HG02759 (cell line): ENCODE measurements around the gene HOXC12.

Experiments
- ATAC-seq: cut with Tn5 transposase; IDR thresholded peaks from one replicate; pipeline ENCODE4 v1.9.1; 2021; ENCODE audit warnings: mild to moderate bottlenecking, moderate library complexity; ENCODE audit not compliant: unreplicated experiment

HOXC12 gene

DNA sequence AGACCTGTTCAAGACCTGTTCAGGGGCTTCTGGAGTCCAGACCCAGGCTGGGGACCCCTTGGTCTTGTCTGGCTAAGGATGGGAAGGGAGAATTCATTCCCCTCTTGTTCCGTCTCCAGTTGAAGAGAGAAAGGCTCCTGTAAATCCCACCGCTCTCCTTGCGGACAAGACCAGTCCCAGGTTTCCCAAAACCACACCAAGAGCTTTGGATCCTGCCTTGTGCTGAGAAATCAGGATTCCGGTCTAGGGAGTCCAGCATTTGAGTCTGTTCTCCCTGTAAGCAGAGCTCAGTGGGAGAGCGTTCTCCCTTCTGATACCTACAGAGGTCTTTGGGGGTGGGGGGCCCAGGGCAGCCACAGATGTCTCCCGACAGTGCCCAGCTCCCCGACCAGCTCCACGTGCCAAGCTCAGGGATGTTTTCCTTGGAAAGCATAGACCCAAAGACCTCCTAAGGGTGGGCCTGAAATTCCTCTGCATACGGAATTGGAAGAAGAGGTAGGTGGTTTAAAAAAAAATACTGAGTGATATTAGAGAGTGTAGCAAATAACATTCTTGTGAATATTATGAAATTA lies 14.2 kb upstream of the HOXC12 start:
- ATAC-seq: no peak

DNA sequence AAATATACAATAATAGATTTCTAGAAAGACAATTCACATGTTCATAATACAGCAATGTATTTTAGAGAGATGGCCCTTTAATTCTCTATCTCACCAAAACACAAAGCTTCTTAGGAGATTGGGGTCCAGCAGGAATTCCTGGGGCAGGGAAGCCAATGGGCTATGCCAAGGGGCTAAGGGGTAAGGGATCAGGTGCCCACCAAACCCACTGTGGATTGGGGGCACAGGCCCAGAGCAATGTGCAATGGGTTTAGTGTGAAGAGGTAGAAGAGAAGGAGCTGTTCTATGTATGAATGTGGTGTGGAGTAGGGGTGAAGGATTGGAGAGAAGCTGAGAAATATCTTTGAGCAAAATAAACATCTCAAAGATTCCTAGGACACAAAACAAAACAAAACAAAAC lies 13.5 kb upstream of the HOXC12 start:
- no peak for ATAC-seq

DNA sequence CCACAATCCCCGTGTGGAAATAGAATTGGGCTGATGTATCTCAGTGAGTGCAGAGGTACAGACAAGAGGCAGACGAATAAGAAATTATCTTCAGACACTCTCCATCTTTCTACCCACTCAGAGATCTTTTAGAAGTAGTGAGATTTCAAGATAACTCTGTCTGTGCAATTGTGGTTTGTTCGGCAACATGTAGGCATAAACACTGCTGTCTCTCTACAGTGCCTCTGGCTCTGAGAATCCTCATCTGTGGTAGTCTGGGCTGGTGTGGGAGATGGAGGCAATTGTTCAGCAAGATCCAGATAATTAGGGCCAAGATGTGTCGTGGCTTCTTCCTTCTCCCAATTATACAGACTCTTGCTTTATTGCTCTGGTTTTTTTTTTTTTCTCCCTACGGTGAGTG lies 13.0 kb upstream of the HOXC12 start:
- ATAC-seq: no peak

DNA sequence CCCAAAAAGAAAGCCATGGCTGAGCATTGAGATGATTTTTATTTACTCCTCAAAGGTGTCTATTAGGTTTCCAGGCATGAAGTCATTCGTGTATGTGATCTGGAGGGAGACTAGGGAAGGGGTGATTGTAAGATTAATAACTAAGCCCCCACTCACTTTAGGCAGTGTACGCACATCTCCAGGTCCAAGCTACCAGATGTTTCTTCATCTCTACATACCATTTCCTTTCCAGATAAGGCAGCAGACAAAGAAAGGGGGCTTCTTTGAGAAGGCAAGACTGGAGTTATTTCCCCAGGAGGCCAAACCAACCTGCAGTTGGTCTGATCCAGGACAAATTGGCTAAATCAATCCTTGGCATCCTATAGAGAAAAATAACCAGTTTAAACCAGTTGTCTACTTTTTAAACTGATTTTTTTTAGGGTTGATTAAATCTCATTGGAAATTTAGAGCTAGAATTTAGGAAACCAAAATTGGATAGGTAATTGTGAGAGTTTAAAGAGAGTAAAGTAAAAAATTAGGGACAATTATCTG lies 12.2 kb upstream of the HOXC12 start:
- no peak for ATAC-seq

DNA sequence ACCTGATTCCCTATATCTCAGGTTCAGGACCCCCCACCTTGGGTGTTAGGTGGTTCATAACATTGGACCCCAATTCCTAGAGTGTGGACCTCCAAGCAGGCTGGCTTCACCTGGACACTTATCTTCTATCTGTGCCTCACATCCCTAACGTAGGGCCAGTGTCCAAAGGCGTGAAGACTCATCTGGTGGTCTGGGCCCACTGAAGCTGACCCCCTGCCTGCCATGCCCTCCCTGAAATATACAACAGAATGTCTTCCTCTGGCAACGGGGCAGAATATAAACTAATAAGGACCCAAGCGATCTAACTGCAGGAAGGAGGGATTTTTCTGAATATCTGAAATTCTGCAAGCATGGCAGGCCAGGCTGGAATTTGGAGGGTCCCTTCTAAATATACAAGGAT lies 10.5 kb upstream of the HOXC12 start:
- ATAC-seq: no peak

DNA sequence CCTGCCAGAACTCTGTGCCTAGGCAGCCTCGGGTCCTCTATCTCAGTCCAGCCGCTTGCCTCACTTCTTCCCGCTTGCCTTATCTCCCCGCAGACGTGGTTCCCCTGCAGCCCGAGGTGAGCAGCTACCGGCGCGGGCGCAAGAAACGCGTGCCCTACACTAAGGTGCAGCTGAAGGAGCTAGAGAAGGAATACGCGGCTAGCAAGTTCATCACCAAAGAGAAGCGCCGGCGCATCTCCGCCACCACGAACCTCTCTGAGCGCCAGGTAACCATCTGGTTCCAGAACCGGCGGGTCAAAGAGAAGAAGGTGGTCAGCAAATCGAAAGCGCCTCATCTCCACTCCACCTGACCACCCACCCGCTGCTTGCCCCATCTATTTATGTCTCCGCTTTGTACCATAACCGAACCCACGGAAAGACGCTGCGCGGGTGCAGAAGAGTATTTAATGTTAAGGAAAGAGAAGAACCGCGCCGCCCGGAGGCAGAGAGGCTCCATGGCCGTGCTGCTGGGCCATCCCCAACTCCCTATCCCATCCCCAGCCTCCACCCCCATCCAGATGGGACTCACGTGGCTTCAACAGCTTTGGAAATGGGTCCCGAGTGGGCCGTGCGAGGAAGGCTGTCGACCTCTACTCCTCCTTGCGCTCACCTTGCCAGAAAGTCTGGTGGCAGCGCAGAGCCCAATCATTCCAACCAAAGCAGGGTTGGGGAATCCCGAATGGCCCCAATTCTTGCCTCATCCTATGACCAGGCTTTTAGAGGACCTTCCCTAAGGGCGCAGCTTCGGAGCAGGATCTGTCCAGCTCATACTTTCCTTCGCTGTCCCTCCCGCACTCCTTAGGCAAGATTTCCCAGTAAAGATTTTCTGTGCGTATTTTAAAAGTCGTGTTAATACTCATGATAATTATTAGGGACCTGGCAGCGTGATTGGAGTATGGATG lies 9.5 kb upstream of the HOXC12 start:
- no peak for ATAC-seq

DNA sequence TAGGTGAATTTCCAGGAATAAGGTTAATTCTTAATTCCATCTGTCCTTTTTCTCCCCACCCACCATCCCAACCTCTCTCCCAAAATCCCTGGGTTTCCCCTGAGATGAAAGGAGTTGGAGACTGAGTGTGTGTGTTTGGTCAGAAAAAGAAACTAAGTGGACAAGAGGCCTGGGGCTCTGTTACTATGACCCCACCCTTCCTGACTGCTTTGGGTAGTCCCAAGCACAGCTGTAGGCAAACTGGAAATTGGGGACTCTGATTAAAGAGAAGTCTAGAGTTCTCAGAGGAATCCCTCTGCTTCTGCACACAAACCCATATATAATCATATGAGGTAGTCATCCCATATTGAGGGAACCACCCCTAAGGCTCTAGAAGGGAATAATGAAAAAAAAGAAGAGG lies 7.0 kb upstream of the HOXC12 start:
- ATAC-seq: no peak

DNA sequence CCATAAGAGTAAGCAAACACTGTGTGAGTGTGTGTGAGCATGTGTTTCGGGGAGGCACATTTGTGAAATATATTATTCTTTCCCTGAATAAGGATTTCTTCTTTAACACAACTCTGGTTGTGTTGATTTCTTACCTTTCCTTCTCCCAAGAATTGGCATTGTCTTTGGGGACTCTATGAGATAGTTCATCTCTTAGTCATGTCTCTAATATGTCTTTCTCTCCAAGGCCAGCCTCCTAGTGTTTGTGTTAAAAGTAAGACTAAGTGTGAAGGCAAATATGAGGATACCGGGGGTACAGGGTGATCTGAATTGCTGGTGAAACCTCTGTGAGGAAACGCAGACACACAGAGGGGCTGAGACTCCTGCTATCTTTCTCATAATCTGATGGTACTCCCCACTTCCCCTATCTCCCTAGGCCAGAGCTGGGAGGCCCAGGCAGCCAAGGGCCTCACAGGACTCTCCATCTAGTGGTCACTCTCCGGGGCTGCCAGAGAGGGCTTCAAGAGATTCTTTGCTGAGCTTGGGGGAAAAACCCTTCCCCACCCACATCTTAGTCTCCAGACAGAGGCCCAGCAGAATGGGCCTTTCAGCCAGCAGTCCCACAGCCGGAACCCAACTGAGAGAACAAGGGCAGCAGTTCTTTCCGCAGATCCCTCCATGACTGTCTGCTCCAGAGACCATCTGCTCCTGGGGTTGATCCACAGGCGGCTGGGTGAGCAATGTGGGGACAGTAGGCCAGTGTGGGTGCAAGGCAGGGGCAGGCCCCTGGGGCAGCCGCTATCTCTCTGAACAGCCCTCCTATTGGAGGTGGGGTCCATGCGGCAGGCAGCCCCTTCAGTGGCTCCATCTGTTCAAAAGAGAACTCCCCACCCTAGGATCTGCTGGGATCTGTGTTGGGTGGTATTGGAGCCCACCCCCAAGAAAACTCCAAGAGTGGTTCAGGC lies 5.8 kb upstream of the HOXC12 start:
- ATAC-seq: no peak

DNA sequence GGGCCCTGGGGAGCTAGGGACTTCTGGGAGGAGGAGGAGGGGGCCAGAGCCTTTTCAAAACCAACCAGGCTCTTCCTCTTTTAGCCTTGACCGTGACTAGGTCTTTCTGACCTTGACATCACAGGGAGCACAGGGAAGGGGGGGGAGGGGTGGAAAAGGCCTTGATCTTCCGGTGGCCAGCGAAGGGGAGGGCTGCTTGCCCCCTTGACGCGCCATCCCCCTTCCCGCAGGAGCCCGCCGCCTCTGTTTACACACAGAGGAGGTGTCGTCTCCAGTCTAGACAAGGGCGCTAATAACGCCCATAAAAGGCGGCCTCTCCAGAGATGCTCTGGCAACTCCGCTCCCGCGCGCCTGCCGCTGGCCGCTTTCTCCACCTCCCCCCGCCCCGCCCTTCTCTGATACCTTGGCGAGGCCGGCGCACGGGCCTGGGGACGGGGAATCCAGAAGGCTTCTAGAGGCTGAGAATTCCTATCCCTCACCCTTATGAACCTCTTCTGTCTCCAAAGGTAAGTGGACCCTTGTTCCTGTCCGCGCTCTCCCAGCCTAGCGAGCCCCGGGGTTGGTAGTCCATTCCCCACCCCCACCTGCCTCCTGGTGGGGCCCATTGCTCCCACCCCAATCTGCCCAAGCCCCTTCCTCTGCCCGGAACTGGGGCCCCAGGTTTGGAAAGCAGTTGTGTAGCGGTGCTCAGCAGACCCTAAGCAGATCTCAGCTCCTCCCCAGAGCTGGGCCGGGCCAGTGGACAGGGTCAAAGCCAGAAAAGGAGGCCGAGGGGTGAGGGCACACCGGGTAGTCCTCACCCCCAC lies 4.9 kb upstream of the HOXC12 start:
- ATAC-seq: no peak

DNA sequence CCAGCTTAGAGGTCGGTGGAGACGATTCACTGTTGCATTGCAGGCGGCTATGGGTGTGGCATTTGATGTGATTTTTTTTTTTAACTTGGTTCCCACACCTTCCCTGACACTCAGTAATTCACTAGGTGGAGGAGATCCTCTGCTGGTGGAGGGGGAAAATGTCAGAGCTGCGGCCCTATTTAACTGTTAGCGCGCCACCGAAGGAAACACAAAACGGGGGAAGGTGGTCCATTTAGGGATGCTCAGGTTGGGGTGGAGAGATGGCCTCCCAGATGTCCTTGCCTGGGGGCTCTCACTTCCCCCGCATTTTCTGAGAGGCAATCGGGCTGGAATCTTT lies 4.3 kb upstream of the HOXC12 start:
- ATAC-seq: no peak

DNA sequence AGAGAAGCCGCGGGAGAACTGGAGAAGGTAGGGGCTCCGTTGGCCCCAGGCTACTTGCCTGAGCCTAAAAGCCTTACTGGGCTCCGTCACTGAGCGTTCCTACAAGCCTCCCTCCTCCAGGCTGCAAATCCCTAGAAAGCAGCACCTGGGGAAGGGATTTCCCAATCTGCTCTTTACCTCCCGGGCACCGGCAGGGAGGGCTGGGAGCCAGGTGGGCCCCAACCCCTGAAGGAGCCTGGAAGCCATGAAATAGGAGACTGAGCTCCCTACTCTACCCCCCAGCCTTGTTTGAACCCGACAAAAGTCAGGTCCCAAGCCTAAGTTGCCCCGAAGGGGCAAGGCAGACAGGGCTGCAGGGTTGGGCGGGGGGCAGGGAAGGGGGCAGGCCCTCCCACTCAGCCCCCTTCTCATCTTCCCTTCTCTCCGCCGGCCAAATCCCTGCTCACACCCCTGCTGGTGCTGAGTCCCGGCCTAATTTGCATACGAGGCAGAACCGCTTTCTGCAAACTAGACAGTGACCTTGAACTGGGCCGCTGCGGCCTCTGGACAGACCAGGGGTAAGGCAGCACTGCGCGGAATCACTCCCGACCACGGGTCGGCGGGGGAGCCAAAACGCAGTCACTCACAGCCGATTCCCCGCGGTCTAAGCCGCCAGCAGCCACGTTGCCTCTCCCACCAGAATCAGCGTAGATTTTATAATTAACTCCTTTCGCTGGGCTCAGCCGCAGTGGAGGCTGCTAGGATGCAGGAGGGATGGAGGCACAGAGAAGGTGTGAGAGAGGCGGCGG lies 3.7 kb upstream of the HOXC12 start:
- no peak for ATAC-seq

DNA sequence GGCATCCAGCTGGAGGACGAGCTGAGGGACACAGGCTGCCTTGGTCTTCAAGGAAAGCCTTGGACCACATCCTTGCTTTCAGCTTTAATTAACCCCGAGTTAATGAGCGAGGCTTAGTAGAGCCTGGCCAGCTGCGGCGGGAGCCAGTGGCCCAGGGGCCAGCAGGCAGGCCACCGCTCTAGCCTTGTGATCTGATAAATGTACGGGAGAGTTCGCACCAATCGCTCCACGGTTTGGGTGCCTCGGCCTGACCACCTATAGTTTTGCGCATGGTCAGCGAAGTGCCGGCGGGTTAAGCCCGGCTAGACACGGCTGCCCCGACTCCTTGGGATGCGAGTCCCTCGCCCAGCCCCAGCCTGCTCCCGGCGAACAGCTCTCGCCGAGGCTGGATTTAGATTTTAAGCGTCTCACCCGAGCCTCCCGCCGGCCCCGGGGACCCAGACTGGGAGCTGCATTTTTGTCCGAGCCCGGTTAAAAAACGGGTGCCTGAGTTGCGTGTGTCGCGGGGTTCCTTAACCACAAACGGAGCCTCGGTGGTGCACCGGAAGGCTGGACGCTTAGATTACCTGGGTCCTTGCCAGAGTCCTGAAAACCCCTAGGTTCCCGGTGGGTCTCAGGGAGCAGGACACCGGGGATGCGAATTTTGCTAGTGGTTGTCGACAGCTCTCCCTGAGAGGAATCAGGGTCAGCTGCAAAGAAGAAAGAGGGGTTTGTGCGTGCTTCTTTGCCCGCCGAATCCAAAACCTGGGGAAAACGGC lies 2.9 kb upstream of the HOXC12 start:
- no peak for ATAC-seq

DNA sequence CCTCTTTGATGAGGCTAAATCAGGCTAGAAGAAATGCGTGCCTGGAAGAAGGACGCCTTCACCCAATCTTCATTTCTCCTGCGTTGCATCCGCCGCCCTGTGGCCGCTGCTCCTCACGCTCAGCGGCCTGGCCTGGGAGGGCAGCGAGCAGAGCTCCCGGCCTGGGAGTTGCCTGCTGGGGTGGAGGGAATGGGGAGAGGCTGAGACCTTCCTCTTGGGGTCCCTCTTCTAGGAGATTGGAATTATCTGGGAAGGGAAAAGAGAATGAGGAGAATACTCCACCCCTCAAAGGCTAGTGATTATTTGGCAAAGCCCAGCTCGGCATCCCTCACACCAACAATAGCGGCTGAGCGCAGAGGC lies 2.4 kb upstream of the HOXC12 start:
- no peak for ATAC-seq

DNA sequence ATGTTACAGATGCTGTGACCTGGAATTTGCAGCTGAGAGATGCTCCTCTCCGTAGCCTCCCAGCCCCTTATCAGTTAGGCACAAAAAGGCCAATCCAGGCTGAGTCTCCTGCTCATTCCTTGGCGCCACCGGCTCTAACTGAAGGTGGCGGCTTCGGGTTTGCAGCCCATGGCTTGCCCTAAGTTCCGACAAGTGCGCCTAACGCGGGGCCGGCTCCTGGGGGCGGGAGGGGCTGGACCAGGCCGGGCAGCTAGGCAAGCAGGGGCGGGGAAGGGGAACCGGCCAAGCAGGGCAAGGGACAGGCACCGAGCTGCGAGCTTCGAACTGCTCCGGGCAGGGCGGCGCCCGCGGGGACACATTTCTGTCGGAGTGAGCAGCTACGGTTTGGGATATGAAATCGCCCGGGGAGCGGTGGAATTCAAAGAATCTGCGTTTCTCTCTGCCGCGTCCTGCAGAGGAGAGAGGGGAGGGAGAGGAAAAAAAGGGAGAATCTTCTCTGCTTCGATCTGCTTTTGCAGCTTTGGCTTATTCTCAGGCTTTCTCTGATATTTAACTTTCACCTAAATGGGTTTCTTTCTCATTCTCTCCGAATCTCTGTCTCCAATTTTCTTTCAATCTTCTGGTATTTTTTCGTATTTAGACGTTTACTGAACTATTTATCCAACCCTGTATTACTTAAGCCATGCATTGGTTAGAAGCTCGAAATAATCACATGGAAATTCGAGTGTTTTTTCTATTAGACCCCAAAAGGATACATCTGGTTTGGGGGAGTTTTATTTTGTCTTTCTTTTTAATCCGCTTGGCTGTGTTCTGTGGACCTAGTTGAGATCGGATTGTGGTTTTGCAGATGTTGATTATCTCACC lies 1.6 kb upstream of the HOXC12 start:
- ATAC-seq: no peak

DNA sequence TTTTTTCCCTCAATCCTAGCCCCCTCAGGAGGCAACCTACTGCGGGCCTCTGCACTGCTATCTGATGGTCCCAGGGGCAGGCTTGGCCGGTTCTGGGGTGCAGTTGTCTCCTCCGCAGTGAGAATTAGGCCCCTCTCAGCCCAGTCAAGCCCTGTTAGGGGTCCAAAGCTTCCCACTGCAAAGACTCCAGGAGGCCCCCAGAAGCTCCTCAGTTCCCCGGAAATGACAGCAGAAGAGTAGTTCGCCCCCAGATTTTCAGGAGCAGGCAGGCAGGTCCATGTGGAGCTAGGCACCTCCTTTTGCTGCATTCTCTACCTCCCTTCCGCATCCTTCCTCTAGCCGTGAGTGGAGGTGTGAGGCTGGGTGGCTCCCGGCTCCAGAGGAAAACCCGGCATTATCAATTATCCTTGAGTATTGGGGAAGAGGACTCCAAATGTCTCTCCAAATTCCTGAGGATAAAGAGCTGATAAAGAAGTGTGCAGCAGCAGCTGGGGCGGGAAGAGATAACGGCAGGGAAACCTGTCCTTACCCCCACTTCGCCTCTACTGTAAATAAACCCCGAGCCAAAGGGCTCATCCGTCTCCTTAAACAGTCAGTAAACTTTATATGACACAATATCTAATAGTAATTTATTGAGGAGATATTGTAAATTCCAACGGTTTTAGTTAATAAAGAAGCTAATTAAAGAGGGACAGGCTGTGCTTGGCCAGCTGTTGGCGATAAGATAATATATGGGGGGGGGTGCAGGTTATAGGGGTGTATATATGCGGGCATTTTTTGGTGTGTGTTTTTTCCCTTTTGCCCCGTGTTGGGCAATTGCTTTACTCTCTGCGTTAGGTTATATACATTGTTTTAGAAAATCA lies 641 bp upstream of the HOXC12 start:
- no peak for ATAC-seq

DNA sequence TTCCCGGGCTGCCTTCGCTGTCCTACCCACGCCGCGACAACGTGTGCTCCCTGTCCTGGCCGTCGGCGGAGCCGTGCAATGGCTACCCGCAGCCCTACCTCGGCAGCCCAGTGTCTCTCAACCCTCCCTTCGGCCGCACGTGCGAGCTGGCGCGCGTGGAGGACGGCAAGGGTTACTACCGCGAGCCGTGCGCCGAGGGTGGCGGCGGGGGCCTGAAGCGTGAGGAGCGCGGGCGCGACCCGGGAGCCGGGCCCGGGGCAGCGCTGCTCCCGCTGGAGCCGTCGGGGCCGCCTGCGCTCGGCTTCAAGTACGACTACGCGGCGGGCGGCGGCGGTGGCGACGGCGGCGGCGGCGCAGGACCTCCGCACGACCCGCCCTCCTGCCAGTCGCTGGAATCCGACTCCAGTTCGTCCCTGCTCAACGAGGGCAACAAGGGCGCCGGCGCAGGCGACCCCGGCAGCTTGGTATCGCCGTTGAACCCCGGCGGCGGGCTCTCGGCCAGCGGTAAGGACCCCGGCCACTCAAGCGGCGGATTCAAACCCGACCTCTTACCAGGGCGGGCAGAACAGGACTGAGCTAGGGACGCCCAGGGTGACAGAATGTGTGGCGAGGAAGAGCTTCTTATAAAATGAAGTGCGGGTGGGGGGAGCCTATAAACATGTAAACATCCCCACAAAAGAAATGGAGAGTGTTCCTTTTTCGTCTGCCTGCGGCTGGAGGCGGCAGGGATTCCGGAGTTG lies 503 bp downstream of the HOXC12 start:
- ATAC-seq: no peak
